Smooth muscle cell (in vitro differentiated cells): ENCODE data around the gene PRKCH. TPM values are rescaled to one million over a fixed set of nuclear protein-coding genes. Genes with fewer than 3 reads are reported as not detected.
A peak's percentile ranks its signal among the peaks of the same experiment; 100 is the strongest.

ENCODE experiments used
- DNase-seq: peaks from one replicate; lab custom pipeline; 2025; ENCODE audit not compliant: unreplicated experiment; lab: John Stamatoyannopoulos, UW
- H2AFZ ChIP-seq: fragments of 200-600 bp; sonication (generic); 2 replicates; pipeline ENCODE4 v1.6.0; 2016; ENCODE audit warnings: antibody characterized with exemption, low read depth, mild to moderate bottlenecking
- H3F3A ChIP-seq: fragments of 200-600 bp; sonication (generic); 2 replicates; pipeline ENCODE4 v1.6.0; 2017; ENCODE audit warnings: antibody characterized with exemption, low read depth
- H3K27ac ChIP-seq: fragments of 200-600 bp; sonication (generic); 2 replicates; pipeline ENCODE4 v1.5.1; 2016; ENCODE audit warnings: low read depth, mild to moderate bottlenecking
- H3K27me3 ChIP-seq: fragments of 200-600 bp; sonication (generic); 2 replicates; pipeline ENCODE4 v1.6.1; 2016; ENCODE audit warnings: low read depth, mild to moderate bottlenecking
- H3K36me3 ChIP-seq: fragments of 200-600 bp; sonication (generic); 2 replicates; pipeline ENCODE4 v1.5.1; 2016; ENCODE audit warnings: low read depth
- H3K4me1 ChIP-seq: fragments of 200-600 bp; sonication (generic); 2 replicates; pipeline ENCODE4 v1.5.1; 2016; ENCODE audit warnings: low read depth
- H3K4me2 ChIP-seq: fragments of 200-600 bp; sonication (generic); 2 replicates; pipeline ENCODE4 v1.6.0; 2016; ENCODE audit warnings: mild to moderate bottlenecking
- H3K4me3 ChIP-seq: fragments of 200-600 bp; sonication (generic); 2 replicates; pipeline ENCODE4 v1.5.1; 2016; ENCODE audit warnings: mild to moderate bottlenecking
- H3K79me2 ChIP-seq: fragments of 200-600 bp; sonication (generic); 2 replicates; pipeline ENCODE4 v1.6.0; 2016; ENCODE audit warnings: low read depth, mild to moderate bottlenecking
- H3K9ac ChIP-seq: fragments of 200-600 bp; sonication (generic); 2 replicates; pipeline ENCODE4 v1.6.0; 2016; ENCODE audit warnings: low read depth
- H3K9me3 ChIP-seq: fragments of 200-600 bp; sonication (generic); replicated peaks from 2 replicates; pipeline ENCODE4 v1.5.1; 2016; ENCODE audit warnings: low read depth
- H4K20me1 ChIP-seq: fragments of 200-600 bp; sonication (generic); 2 replicates; pipeline ENCODE4 v1.6.0; 2016; ENCODE audit warnings: low read depth
- WGBS: methylation state at CpG from one replicate; pipeline ENCODE4 v1.1.7; 2016; ENCODE audit warnings: low lambda C conversion rate; 5-methylcytosine and 5-hydroxymethylcytosine counted together
- polyA plus RNA-seq: library from polyadenylated mRNA; unstranded; fragments of >200 nt; fragmentation: Nextera tagmentation; extraction: Ambion mirVana; gene quantifications from 2 replicates; pipeline ENCODE4 v1.2.1, GENCODE V29; 2016
- total RNA-seq: library from RNA; depleted of rRNA; stranded (reverse); fragments of >200 nt; gene quantifications from 2 replicates; pipeline ENCODE4 v1.2.3, GENCODE V29; 2014
- TF ChIP-seq, protein P1 (sequence below): fragments of 200-600 bp; sonication (generic); IDR thresholded peaks from 2 replicates; pipeline ENCODE4 v1.5.1; 2017; ENCODE audit warnings: borderline replicate concordance, mild to moderate bottlenecking, antibody characterized with exemption; ENCODE audit not compliant: insufficient read depth, poor library complexity, severe bottlenecking

PRKCH gene
- total and polyA plus RNA-seq, 2 experiments from 2014 or later = 1.5 to 7.6 TPM

DNA sequence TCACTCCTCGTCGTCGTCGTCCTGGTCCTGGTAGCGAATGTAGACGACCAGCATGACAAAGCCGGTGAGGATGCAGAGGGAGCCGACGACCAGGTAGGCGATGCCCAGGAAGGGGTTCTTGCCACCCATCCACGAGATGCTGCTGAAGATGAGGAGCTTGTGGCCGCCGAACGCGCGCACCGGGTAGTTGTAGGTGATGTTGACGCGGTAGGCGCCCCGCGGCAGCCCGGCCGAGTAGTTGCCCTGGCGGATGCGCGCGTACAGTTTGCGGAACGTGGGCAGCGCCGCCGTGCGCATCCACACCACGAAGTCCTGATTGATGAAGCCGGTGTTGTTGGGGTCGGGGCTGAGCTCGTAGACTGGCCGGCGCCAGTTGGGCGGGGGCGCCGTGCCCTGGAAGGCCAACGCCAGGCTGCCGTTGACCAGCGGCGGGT, 41.3 kb upstream of the PRKCH start:
- no peaks in the 10 kb centered on the region for H4K20me1 ChIP-seq
- H3K27ac ChIP-seq = no peak overlapping the region
- no peaks in the 10 kb centered on the region for H3K36me3 ChIP-seq
- no peaks in the 10 kb centered on the region for H3F3A ChIP-seq
- H2AFZ ChIP-seq = peak overlapping the region; percentile 97
- peak overlapping the region; percentile 91 for H3K4me2 ChIP-seq
- H3K4me3 ChIP-seq = peak overlapping the region; percentile 57
- TF ChIP-seq, protein P1, sequence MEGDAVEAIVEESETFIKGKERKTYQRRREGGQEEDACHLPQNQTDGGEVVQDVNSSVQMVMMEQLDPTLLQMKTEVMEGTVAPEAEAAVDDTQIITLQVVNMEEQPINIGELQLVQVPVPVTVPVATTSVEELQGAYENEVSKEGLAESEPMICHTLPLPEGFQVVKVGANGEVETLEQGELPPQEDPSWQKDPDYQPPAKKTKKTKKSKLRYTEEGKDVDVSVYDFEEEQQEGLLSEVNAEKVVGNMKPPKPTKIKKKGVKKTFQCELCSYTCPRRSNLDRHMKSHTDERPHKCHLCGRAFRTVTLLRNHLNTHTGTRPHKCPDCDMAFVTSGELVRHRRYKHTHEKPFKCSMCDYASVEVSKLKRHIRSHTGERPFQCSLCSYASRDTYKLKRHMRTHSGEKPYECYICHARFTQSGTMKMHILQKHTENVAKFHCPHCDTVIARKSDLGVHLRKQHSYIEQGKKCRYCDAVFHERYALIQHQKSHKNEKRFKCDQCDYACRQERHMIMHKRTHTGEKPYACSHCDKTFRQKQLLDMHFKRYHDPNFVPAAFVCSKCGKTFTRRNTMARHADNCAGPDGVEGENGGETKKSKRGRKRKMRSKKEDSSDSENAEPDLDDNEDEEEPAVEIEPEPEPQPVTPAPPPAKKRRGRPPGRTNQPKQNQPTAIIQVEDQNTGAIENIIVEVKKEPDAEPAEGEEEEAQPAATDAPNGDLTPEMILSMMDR = no peak
- no peaks in the 10 kb centered on the region for H3K9me3 ChIP-seq
- DNase-seq = no peak
- H3K27me3 ChIP-seq = peaks cover 75% of the 10 kb centered on the region
- no peak overlapping the region for H3K9ac ChIP-seq
- 49% methylated on average over 47 of the region's 47 CpGs for WGBS
- H3K4me1 ChIP-seq = no peaks in the 10 kb centered on the region
- H3K79me2 ChIP-seq = peaks cover 4% of the 10 kb centered on the region

DNA sequence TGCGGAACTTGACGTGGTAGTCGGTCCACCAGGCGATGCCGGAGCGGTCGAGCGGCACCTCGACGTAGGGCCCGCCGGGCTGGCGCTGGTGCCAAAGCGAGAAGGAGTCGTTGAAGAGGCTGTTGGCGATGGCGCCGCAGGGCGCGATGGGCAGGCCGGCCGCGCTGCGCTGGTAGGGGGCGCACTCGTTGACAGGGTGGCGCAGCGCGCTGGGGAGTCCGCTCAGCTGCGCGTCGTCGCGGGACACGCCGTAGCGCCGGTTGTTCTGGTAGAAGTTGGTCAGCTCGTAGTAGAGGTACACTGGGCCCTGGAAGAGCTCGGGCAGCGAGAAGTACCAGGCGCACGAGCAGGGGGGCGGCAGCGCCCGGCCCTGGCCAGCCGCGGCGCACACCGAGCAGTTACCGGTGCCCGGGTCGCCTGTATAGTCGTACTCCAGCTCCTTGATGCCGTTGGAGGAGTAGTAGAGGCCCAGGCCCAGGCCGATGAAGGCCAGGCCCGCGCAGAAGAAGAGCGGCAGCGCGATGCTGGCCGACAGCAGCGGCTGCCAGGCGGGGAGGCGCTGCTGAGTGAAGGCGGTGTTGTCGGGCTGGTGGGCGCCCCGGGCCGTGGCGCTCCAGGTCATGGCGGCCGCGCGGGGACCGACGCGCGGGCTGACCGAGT, 40.7 kb upstream of the PRKCH start:
- Histone ChIP-seq H3K79me2 (peaks cover 4% of the 10 kb centered on the region), H3K4me2 (peak overlapping the region; percentile 91), H3K27ac (no peak overlapping the region), H3K4me1 (no peaks in the 10 kb centered on the region), H4K20me1 (no peaks in the 10 kb centered on the region), H3K9me3 (no peaks in the 10 kb centered on the region), H3K36me3 (no peaks in the 10 kb centered on the region), H3K27me3 (peaks cover 71% of the 10 kb centered on the region), H3F3A (no peaks in the 10 kb centered on the region), H2AFZ (peak overlapping the region; percentile 97), H3K9ac (peak overlapping the region; percentile 13), H3K4me3 (peak overlapping the region; percentile 57)
- 4% methylated on average over 78 of the region's 81 CpGs for WGBS
- no peak for DNase-seq
- TF ChIP-seq, protein P1 = peak; percentile 16

DNA sequence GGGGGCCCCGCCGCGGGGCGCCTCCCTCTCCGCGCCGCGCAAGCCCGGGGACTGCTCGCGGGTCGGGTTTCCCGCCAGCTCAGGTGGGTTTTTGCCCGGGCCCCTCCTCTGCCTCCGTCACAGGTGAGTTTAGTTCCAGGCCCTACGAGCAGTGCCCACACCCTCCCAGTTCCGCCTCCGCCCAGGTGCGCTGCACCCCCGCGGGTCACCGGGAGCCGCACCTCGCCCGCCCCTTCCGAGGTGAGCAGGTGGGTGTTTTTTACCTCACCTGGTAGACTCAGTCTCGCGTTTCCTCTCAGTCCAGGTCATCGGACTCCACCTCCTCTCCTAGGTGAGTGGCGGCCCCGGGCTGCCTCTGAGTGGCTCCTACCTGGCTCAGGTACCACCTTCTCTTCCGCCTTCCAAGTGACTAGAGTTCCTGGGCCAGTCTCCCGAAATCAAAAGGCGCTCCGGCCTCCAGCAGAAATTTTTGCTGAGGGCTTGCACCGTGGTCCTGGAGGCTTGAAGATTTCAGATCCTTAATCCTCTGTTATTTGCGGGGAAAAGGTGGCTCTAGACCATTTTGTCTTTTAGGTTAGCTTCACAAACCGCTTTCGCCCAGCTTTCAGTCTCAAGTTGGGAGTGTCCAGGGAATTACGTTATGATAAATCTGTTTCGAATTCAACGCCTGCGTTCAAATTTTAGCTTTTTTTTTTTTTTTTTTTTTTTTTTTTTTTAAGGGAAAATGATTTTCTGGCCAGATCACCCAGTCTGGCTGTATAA, 40.0 kb upstream of the PRKCH start, which contains the start of gene TMEM30B:
TSS of gene TMEM30B (minus strand) at position 153 of the 762 bp plus-strand sequence. CDS start 191 bp downstream, outside the sequence.
- Histone ChIP-seq H3K79me2 (peaks cover 4% of the 10 kb centered on the region), H3K4me2 (peak within 1 kb of the TSS; percentile 91), H3K36me3 (no peaks in the 10 kb centered on the region), H3K9ac (peak within 1 kb of the TSS; percentile 13), H3K27me3 (peaks cover 66% of the 10 kb centered on the region), H3K27ac (no peak within 1 kb of the TSS), H4K20me1 (no peaks in the 10 kb centered on the region), H3K9me3 (no peaks in the 10 kb centered on the region), H3F3A (no peaks in the 10 kb centered on the region), H2AFZ (peak within 1 kb of the TSS; percentile 97), H3K4me1 (peaks cover 3% of the 10 kb centered on the region), H3K4me3 (peak within 1 kb of the TSS; percentile 57)
- WGBS = 15% methylated on average over 32 of the region's 43 CpGs
- no peak for DNase-seq
- TF ChIP-seq, protein P1 = no peak
